A673 (cell line): ENCODE data around the gene ELL2. TPM values are rescaled to one million over a fixed set of nuclear protein-coding genes. Genes with fewer than 3 reads are reported as not detected.

Source experiments
- BruUV-seq: library from RNA; stranded (reverse); fragments of 400-500 nt; replicated peaks from 2 replicates; lab custom pipeline; 2021; lab: Mats Ljungman, UMichigan
- CTCF ChIA-PET: fragments of 300-600 bp; sonication (Branson Sonifier 250); formaldehyde crosslinking; loops from one replicate; lab custom pipeline; 2022; ENCODE audit warnings: antibody characterized with exemption; lab: Charles Lee
- POLR2A ChIA-PET: fragments of 300-600 bp; sonication (Branson Sonifier 250); formaldehyde crosslinking; loops from one replicate; lab custom pipeline; 2022; ENCODE audit warnings: antibody characterized with exemption; ENCODE audit not compliant: low non-redundant PET; lab: Charles Lee
- DNase-seq: peaks from one replicate; pipeline ENCODE4 v3.0.0-alpha.2; 2015; ENCODE audit warnings: low spot score
- H3K27ac ChIP-seq: fragments of 200-600 bp; sonication (generic); 2 replicates; pipeline ENCODE4 v1.5.1; 2016; ENCODE audit warnings: mixed run types, low read depth, mild to moderate bottlenecking, mixed read lengths, antibody characterized with exemption, low read length; ENCODE audit not compliant: poor library complexity, severe bottlenecking
- H3K27me3 ChIP-seq: fragments of 200-600 bp; sonication (generic); replicated peaks from 2 replicates; pipeline ENCODE4 v1.6.1; 2017; ENCODE audit warnings: mixed run types, low read depth, mild to moderate bottlenecking, mixed read lengths, antibody characterized with exemption, low read length; ENCODE audit not compliant: insufficient read depth, poor library complexity
- H3K36me3 ChIP-seq: fragments of 200-600 bp; sonication (generic); 2 replicates; pipeline ENCODE4 v1.6.1; 2016; ENCODE audit warnings: mixed run types, mild to moderate bottlenecking, mixed read lengths, antibody characterized with exemption, low read length; ENCODE audit not compliant: insufficient read depth, poor library complexity, severe bottlenecking
- H3K4me1 ChIP-seq: fragments of 200-600 bp; sonication (generic); 2 replicates; pipeline ENCODE4 v1.6.1; 2017; ENCODE audit warnings: mixed run types, mild to moderate bottlenecking, mixed read lengths, antibody characterized with exemption, low read length; ENCODE audit not compliant: insufficient read depth, poor library complexity, severe bottlenecking
- H3K4me3 ChIP-seq: fragments of 200-600 bp; sonication (generic); 2 replicates; pipeline ENCODE4 v1.5.1; 2016; ENCODE audit warnings: low read depth, mixed run types, mild to moderate bottlenecking, mixed read lengths, low read length; ENCODE audit not compliant: poor library complexity, severe bottlenecking
- H3K9me3 ChIP-seq: fragments of 200-600 bp; sonication (generic); 2 replicates; pipeline ENCODE4 v1.6.1; 2016; ENCODE audit warnings: mixed run types, low read depth, mild to moderate bottlenecking, mixed read lengths, antibody characterized with exemption, low read length; ENCODE audit not compliant: poor library complexity, severe bottlenecking
- EZH2 ChIP-seq: fragments of 200-600 bp; sonication (generic); IDR thresholded peaks from 2 replicates; pipeline ENCODE4 v1.6.1; 2017; ENCODE audit warnings: borderline replicate concordance, low read depth, mild to moderate bottlenecking, mixed read lengths, antibody characterized with exemption, low read length; ENCODE audit not compliant: poor library complexity, severe bottlenecking
- intact Hi-C: fragments of 100-400 bp; cut with micrococcal nuclease; formaldehyde crosslinking; loops from one replicate; pipeline ENCODE4 v1.10.0; 2022; ENCODE audit not compliant: unreplicated experiment
- total RNA-seq: library from RNA; stranded (reverse); gene quantifications from 2 replicates; pipeline ENCODE4 v1.2.3, GENCODE V29; 2021
- TF ChIP-seq, protein P1 (sequence below): fragments of 300-800, 200-600 bp; sonication (generic); conservative IDR thresholded peaks from 2 replicates; pipeline ENCODE4 v1.5.1; 2017; ENCODE audit warnings: low read depth, mild to moderate bottlenecking, antibody characterized with exemption, low read length, moderate library complexity, mixed read lengths

ELL2 gene
- total RNA-seq, 1 experiment from 2014 or later = 12.0 TPM

DNA sequence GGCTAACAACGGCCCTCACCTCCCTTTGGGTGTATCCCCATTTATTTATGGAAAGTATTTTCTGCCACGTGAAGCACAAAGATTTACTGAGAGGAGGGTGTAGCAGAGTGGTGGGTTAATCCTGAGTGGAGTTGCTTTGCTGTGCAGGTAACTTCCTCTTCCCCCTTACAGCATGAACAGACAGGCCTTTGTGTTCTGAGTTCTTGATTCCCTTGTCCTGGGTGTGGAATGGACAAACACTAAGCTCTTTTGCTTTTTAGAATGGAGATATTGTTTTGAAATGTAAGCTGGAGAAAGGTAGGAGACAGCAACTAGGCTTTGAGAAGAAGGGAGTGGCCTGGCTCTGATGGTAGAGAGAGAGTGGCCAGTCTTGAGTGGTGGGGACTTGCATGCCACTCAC lies 122.0 kb downstream of the ELL2 start:
- Histone ChIP-seq H3K4me3 (no peak overlapping the region), H3K9me3 (no peaks in the 10 kb centered on the region), H3K27me3 (no peaks in the 10 kb centered on the region), H3K36me3 (no peaks in the 10 kb centered on the region), H3K4me1 (peaks cover 17% of the 10 kb centered on the region), H3K27ac (no peak overlapping the region)
- intact Hi-C loops = loop anchor here (10.0 kb wide), 1 partner anchor 285 kb away; the partner anchor contains the start of genes ARSK and SKIC3
- TF ChIP-seq EZH2 = no peak
- TF ChIP-seq, protein P1, sequence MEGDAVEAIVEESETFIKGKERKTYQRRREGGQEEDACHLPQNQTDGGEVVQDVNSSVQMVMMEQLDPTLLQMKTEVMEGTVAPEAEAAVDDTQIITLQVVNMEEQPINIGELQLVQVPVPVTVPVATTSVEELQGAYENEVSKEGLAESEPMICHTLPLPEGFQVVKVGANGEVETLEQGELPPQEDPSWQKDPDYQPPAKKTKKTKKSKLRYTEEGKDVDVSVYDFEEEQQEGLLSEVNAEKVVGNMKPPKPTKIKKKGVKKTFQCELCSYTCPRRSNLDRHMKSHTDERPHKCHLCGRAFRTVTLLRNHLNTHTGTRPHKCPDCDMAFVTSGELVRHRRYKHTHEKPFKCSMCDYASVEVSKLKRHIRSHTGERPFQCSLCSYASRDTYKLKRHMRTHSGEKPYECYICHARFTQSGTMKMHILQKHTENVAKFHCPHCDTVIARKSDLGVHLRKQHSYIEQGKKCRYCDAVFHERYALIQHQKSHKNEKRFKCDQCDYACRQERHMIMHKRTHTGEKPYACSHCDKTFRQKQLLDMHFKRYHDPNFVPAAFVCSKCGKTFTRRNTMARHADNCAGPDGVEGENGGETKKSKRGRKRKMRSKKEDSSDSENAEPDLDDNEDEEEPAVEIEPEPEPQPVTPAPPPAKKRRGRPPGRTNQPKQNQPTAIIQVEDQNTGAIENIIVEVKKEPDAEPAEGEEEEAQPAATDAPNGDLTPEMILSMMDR = no peak
- POLR2A ChIA-PET = no interaction called here
- no TSS peak for BruUV-seq
- no peak for DNase-seq
- CTCF ChIA-PET = no interaction called here

- BruUV-seq = no TSS peak
- Histone ChIP-seq H3K36me3 (no peaks in the 10 kb centered on the region), H3K27me3 (no peaks in the 10 kb centered on the region), H3K4me3 (no peak overlapping the region), H3K9me3 (no peaks in the 10 kb centered on the region), H3K4me1 (peaks cover 24% of the 10 kb centered on the region), H3K27ac (no peak overlapping the region)
- ChIA-PET POLR2A (no interaction called here), CTCF (no interaction called here)
- intact Hi-C loops = no loop called here
- DNase-seq = no peak
- TF ChIP-seq EZH2 = no peak
- TF ChIP-seq, protein P1 = no peak
Observed at GRCh38 chr5:95838556-95838955, 123.1 kb downstream of the ELL2 start.

- no peaks in the 10 kb centered on the region for H3K9me3 ChIP-seq
- TF ChIP-seq EZH2 = no peak
- TF ChIP-seq, protein P1 = no peak
- CTCF ChIA-PET = no interaction called here
- H3K4me3 ChIP-seq = no peak overlapping the region
- POLR2A ChIA-PET = no interaction called here
- H3K27ac ChIP-seq = no peak overlapping the region
- intact Hi-C loops = no loop called here
- no peaks in the 10 kb centered on the region for H3K36me3 ChIP-seq
- BruUV-seq = no TSS peak
- H3K4me1 ChIP-seq = peaks cover 24% of the 10 kb centered on the region
- no peak for DNase-seq
- no peaks in the 10 kb centered on the region for H3K27me3 ChIP-seq
Observed at GRCh38 chr5:95838001-95838520, 123.6 kb downstream of the ELL2 start.
